CD14-positive monocyte (primary cell): ENCODE measurements around the gene SETD1B. TPM values are rescaled to one million over a fixed set of nuclear protein-coding genes. Genes with fewer than 3 reads are reported as not detected.

Experiments used
- DNase-seq, 3 donors: peaks; one replicate each; pipeline ENCODE4 v3.0.0-alpha.2; 2011 to 2022
- H2AFZ ChIP-seq: 2 replicates; pipeline ENCODE4 v1.6.0; 2012; ENCODE audit warnings: mild to moderate bottlenecking, low read depth, low read length, inconsistent platforms; ENCODE audit not compliant: insufficient read depth, poor library complexity, severe bottlenecking
- H3K27ac ChIP-seq, 2 donors: 1 replicate in 1 of 2; 2 replicates in 1 of 2; pipeline ENCODE4 v1.5.1; 2012 to 2013; ENCODE audit warnings: low read length in 2 of 2, control low read depth in 1 of 2, inconsistent platforms in 1 of 2, low read depth in 1 of 2, mild to moderate bottlenecking in 1 of 2
- H3K27me3 ChIP-seq, 2 donors: one replicate each; pipeline versions ENCODE4 v1.6.0 to v1.6.1; 2011 to 2013; ENCODE audit warnings: low read length in 2 of 2; ENCODE audit not compliant: control insufficient read depth in 2 of 2, insufficient read depth in 2 of 2
- H3K36me3 ChIP-seq, 2 donors: replicated peaks in 1 of 2; 1 replicate in 1 of 2; 2 replicates in 1 of 2; pipeline versions ENCODE4 v1.5.1 to v1.6.1; 2012 to 2013; ENCODE audit warnings: low read length in 2 of 2, control low read depth in 1 of 2, inconsistent platforms in 1 of 2, mild to moderate bottlenecking in 1 of 2; ENCODE audit not compliant: insufficient read depth in 2 of 2, control insufficient read depth in 1 of 2
- H3K4me1 ChIP-seq, 2 donors: 1 replicate in 1 of 2; 2 replicates in 1 of 2; pipeline versions ENCODE4 v1.5.1 to v1.6.1; 2012 to 2013; ENCODE audit warnings: low read length in 2 of 2, control low read depth in 1 of 2, inconsistent platforms in 1 of 2, mild to moderate bottlenecking in 1 of 2, moderate library complexity in 1 of 2; ENCODE audit not compliant: insufficient read depth in 2 of 2, control insufficient read depth in 1 of 2
- H3K4me2 ChIP-seq: replicated peaks from 2 replicates; pipeline ENCODE3; 2012; ENCODE audit warnings: low read length, moderate library complexity, mild to moderate bottlenecking; ENCODE audit not compliant: poor library complexity, severe bottlenecking; ENCODE audit errors: extremely low read depth
- H3K4me3 ChIP-seq, 3 experiments: fragments of 200-600 bp in 1 of 3; sonication (generic) in 1 of 3; replicated peaks in 1 of 3; 1 replicate in 2 of 3; 2 replicates in 1 of 3; pipeline ENCODE4 v1.5.1; 2011 to 2013; ENCODE audit warnings: low read length in 3 of 3, mild to moderate bottlenecking in 3 of 3, control low read depth in 2 of 3, low read depth in 2 of 3, inconsistent platforms in 1 of 3, moderate library complexity in 1 of 3
- H3K79me2 ChIP-seq: 2 replicates; pipeline ENCODE4 v1.6.0; 2012; ENCODE audit warnings: mild to moderate bottlenecking, control low read depth, inconsistent platforms, low read length, moderate library complexity; ENCODE audit not compliant: insufficient read depth
- H3K9ac ChIP-seq: 2 replicates; pipeline ENCODE4 v1.6.0; 2017; ENCODE audit warnings: low read length, mild to moderate bottlenecking; ENCODE audit not compliant: insufficient read depth, poor library complexity, severe bottlenecking
- H3K9me3 ChIP-seq, 2 donors: replicated peaks in 1 of 2; 1 replicate in 1 of 2; 2 replicates in 1 of 2; pipeline versions ENCODE4 v1.5.1 to v1.6.1; 2012 to 2013; ENCODE audit warnings: low read length in 2 of 2, control low read depth in 1 of 2; ENCODE audit not compliant: control insufficient read depth in 1 of 2, insufficient read depth in 1 of 2
- H4K20me1 ChIP-seq: 2 replicates; pipeline ENCODE4 v1.6.0; 2012; ENCODE audit warnings: mild to moderate bottlenecking, low read length, control low read depth, moderate library complexity; ENCODE audit not compliant: insufficient read depth
- H3K27ac Mint-ChIP-seq, 7 donors: one replicate each; pipeline ENCODE4 v1.8.0; 2020; ENCODE audit warnings: mild to moderate bottlenecking in 7 of 7, mixed read lengths in 7 of 7, moderate library complexity in 6 of 7, inconsistent platforms in 2 of 7
- H3K27me3 Mint-ChIP-seq, 3 donors: one replicate each; pipeline ENCODE4 v1.8.0; 2021 to 2022; ENCODE audit warnings: low read depth in 3 of 3, mild to moderate bottlenecking in 3 of 3, mixed read lengths in 3 of 3, moderate library complexity in 3 of 3, inconsistent platforms in 1 of 3
- H3K36me3 Mint-ChIP-seq, 2 donors: one replicate each; pipeline ENCODE4 v1.8.0; 2020; ENCODE audit warnings: mixed read lengths in 2 of 2, inconsistent platforms in 1 of 2, mild to moderate bottlenecking in 1 of 2
- H3K4me1 Mint-ChIP-seq: one replicate; pipeline ENCODE4 v1.8.0; 2020; ENCODE audit warnings: mild to moderate bottlenecking, mixed read lengths
- H3K4me3 Mint-ChIP-seq, 2 donors: one replicate each; pipeline ENCODE4 v1.8.0; 2020; ENCODE audit warnings: mild to moderate bottlenecking in 2 of 2, mixed read lengths in 2 of 2, moderate library complexity in 1 of 2
- H3K9me3 Mint-ChIP-seq, 7 donors: one replicate each; pipeline ENCODE4 v1.8.0; 2020 to 2022; ENCODE audit warnings: mixed read lengths in 7 of 7, mild to moderate bottlenecking in 6 of 7, moderate library complexity in 6 of 7, inconsistent platforms in 2 of 7
- WGBS: methylation state at CpG from one replicate; pipeline ENCODE4 v1.1.5; 2013; ENCODE audit warnings: missing lambda C conversion rate; ENCODE audit not compliant: insufficient coverage; 5-methylcytosine and 5-hydroxymethylcytosine counted together
- intact Hi-C, 2 donors: fragments of 100-400 bp; cut with micrococcal nuclease; formaldehyde crosslinking; loops; one replicate each; pipeline versions ENCODE4 v1.15.0 to v1.15.1; 2023
- polyA plus RNA-seq, 3 donors: library from polyadenylated mRNA; depleted of rRNA in 1 of 3; unstranded in 2 of 3; stranded (reverse) in 1 of 3; fragments of 300-500 nt in 2 of 3; fragments of >200 nt in 1 of 3; fragmentation: Illumina TruSeq in 2 of 3; gene quantifications; 1 replicate in 2 of 3; 2 replicates in 1 of 3; pipeline ENCODE4 v1.2.3, GENCODE V29; 2012 to 2021
- TF ChIP-seq, protein P1 (sequence below): fragments of 200-600 bp; IDR thresholded peaks from one replicate; pipeline ENCODE4 v1.8.0; 2022; ENCODE audit warnings: antibody characterized with exemption, mild to moderate bottlenecking

The SETD1B gene
- polyA plus RNA-seq, 3 donors = 0.28 to 9.0 (median 0.60) TPM

DNA sequence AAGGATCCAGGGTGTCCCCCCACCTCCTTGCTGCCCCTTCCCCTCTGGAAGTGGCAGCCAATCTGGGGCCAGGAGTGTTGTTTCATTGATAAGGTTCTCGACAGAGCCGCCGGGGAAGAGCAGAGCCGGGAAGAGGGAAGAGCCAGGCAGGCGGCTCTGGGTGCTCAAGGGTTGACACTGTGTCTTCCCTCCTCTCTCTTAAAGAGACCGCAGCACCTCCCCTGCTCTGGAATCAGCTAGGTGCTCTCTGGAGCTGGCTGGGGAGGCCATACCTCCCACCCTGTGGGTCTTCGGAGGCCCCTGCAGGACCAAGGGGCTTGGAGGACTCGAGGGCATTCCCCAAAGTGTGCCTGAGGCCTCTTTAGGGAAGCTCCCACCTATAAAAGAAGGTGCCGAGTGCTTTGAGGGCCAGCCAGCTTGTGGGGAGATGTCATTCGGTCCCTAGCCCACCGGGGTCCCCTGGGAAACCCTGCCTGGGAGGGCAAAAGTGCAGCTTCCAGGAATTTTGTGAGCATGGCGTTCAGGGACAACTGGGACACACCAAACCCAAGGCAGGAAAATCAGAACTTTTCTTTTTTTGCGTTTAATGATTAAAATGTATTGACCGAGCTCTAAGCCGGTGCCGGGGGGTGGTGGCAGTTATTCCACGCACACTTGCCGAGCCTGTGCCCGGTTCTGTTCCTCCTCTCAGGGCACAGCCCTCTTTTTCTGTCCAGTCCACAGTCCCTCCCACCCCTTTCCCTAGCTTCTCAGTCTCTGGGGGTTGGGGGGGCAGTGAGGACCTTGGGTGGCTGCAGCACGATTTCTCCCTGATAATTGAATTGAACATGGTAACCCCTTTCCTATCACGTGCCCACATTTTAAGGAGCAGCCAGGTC, 3.0 kb downstream of the SETD1B start:
- Histone ChIP-seq H3K4me1 (peaks cover 41 to 63% of the 10 kb centered on the region in 2 donors), H3K4me2 (peak overlapping the region; percentile 100), H4K20me1 (peaks cover 72% of the 10 kb centered on the region), H3K4me3 (peak overlapping the region; percentile 82 to 100 (median 93)), H3K27ac (peak overlapping the region in 1 of 2 donors; percentile 70), H3K79me2 (peaks cover 86% of the 10 kb centered on the region), H3K9me3 (no peaks in the 10 kb centered on the region), H3K36me3 (peaks cover 38 to 50% of the 10 kb centered on the region in 2 donors), H2AFZ (peak overlapping the region; percentile 54), H3K27me3 (no peaks in the 10 kb centered on the region), H3K9ac (peak overlapping the region; percentile 77)
- Mint-ChIP-seq H3K27me3 (peaks cover 0 to 4% (median 3%) of the 10 kb centered on the region in 3 donors), H3K4me3 (peak overlapping the region; percentile 96 to 97), H3K27ac (peak overlapping the region; percentile 63 to 91 (median 90)), H3K9me3 (peaks cover 0 to 3% (median 0%) of the 10 kb centered on the region in 7 donors), H3K4me1 (peaks cover 47% of the 10 kb centered on the region), H3K36me3 (peaks cover 31 to 49% of the 10 kb centered on the region in 2 donors)
- TF ChIP-seq, protein P1, sequence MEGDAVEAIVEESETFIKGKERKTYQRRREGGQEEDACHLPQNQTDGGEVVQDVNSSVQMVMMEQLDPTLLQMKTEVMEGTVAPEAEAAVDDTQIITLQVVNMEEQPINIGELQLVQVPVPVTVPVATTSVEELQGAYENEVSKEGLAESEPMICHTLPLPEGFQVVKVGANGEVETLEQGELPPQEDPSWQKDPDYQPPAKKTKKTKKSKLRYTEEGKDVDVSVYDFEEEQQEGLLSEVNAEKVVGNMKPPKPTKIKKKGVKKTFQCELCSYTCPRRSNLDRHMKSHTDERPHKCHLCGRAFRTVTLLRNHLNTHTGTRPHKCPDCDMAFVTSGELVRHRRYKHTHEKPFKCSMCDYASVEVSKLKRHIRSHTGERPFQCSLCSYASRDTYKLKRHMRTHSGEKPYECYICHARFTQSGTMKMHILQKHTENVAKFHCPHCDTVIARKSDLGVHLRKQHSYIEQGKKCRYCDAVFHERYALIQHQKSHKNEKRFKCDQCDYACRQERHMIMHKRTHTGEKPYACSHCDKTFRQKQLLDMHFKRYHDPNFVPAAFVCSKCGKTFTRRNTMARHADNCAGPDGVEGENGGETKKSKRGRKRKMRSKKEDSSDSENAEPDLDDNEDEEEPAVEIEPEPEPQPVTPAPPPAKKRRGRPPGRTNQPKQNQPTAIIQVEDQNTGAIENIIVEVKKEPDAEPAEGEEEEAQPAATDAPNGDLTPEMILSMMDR = no peak
- intact Hi-C loops = no loop called here
- DNase-seq = no peak
- 86% methylated on average over 7 of the region's 21 CpGs for WGBS

DNA sequence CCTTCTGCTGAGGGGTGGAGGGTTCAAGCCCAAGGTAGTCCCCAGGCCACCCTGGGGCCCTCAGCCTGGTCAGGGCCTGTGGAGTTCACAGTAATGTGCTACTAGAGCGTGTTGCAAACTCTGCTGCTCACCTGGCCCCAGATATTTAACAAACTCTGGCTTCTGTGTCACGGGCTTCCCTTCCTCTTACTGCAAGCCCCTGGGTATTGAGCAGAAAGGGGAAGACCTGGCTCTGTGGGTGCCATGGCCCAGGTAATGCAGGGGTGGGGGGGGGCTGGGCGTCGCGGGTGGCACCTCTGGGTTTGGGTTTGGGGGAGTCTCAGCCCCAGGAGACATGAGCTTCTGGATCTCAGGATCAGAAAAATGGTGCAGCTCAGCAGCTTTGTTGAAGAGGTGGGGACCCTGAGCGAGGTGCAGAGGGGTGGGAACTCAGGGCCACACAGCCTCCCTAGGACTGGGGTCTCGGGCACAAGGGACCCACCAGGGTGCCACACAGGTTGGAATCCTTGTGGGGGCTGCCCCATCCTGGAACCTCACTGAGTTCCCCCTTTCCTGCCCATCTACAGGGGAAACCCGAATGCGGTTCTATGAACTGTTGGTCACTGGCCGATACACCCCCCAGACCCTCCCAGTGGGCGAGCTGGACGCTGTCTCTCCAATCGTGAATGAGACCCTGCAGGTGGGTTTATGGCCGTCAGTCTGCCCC, 4.0 kb downstream of the SETD1B start:
- intact Hi-C loops = no loop called here
- peaks cover 86% of the 10 kb centered on the region for H3K79me2 ChIP-seq
- no peak for DNase-seq
- H3K27ac Mint-ChIP-seq = peak overlapping the region in 1 of 7 donors; percentile 38
- H3K4me2 ChIP-seq = peak overlapping the region; percentile 100
- no peak overlapping the region for H3K9ac ChIP-seq
- H3K27me3 ChIP-seq = no peaks in the 10 kb centered on the region
- peaks cover 52% of the 10 kb centered on the region for H3K4me1 Mint-ChIP-seq
- H3K4me3 Mint-ChIP-seq = no peak overlapping the region
- WGBS = 88% methylated on average over 10 of the region's 14 CpGs
- peaks cover 0 to 5% (median 4%) of the 10 kb centered on the region in 3 donors for H3K27me3 Mint-ChIP-seq
- H3K9me3 Mint-ChIP-seq = peaks cover 0 to 3% (median 0%) of the 10 kb centered on the region in 7 donors
- H3K36me3 ChIP-seq = peaks cover 38 to 50% of the 10 kb centered on the region in 2 donors
- H3K27ac ChIP-seq = no peak overlapping the region
- H3K36me3 Mint-ChIP-seq = peaks cover 31 to 49% of the 10 kb centered on the region in 2 donors
- peak overlapping the region in 1 of 3 experiments; percentile 100 for H3K4me3 ChIP-seq
- TF ChIP-seq, protein P1 = no peak
- peaks cover 82% of the 10 kb centered on the region for H4K20me1 ChIP-seq
- peaks cover 49 to 66% of the 10 kb centered on the region in 2 donors for H3K4me1 ChIP-seq
- no peak overlapping the region for H2AFZ ChIP-seq
- no peaks in the 10 kb centered on the region for H3K9me3 ChIP-seq
